AG09319 (cell line): ENCODE data around the gene SLC9A9.

ENCODE experiments used
- DNase-seq: peaks from one replicate; pipeline ENCODE4 v3.0.0-alpha.2; 2010; ENCODE audit warnings: low read depth; ENCODE audit errors: extremely low read depth
- TF ChIP-seq, protein P1 (sequence below): IDR thresholded peaks from 2 replicates; pipeline ENCODE4 v1.5.1; 2011; ENCODE audit warnings: low read depth, mild to moderate bottlenecking, inconsistent platforms, low read length, moderate library complexity

Gene SLC9A9

GRCh38 chr3:143563786-143564185 is 284.5 kb downstream of the SLC9A9 start:
- TF ChIP-seq, protein P1, sequence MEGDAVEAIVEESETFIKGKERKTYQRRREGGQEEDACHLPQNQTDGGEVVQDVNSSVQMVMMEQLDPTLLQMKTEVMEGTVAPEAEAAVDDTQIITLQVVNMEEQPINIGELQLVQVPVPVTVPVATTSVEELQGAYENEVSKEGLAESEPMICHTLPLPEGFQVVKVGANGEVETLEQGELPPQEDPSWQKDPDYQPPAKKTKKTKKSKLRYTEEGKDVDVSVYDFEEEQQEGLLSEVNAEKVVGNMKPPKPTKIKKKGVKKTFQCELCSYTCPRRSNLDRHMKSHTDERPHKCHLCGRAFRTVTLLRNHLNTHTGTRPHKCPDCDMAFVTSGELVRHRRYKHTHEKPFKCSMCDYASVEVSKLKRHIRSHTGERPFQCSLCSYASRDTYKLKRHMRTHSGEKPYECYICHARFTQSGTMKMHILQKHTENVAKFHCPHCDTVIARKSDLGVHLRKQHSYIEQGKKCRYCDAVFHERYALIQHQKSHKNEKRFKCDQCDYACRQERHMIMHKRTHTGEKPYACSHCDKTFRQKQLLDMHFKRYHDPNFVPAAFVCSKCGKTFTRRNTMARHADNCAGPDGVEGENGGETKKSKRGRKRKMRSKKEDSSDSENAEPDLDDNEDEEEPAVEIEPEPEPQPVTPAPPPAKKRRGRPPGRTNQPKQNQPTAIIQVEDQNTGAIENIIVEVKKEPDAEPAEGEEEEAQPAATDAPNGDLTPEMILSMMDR = no peak
- DNase-seq = no peak

DNA sequence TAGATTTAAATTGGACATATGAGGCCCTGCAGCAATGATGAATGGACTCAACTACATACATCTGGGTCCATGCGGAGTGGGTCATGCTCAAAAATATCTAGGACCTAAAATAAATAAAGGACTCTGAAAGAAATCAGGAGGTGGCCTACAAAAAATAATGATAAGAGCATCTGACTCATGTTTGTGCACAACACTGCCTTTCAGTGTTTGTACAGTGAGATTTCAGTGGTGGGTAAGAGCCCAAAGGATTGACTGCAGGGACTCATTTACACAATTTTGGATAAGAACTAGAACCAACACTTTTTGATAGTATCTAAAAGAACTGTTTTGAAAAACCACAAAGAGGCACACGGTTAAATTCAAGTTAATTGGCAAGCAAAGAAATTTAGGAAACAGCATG is 285.5 kb downstream of the SLC9A9 start:
- DNase-seq = no peak
- TF ChIP-seq, protein P1 = no peak

- TF ChIP-seq, protein P1 = no peak
- DNase-seq = no peak
These were observed 289.0 kb downstream of the SLC9A9 start for GRCh38 chr3:143559296-143559695.

GRCh38 chr3:143552851-143553250 is 295.4 kb downstream of the SLC9A9 start:
- no peak for DNase-seq
- TF ChIP-seq, protein P1 = no peak

GRCh38 chr3:143551761-143552160 is 296.5 kb downstream of the SLC9A9 start:
- no peak for DNase-seq
- TF ChIP-seq, protein P1 = no peak

DNA sequence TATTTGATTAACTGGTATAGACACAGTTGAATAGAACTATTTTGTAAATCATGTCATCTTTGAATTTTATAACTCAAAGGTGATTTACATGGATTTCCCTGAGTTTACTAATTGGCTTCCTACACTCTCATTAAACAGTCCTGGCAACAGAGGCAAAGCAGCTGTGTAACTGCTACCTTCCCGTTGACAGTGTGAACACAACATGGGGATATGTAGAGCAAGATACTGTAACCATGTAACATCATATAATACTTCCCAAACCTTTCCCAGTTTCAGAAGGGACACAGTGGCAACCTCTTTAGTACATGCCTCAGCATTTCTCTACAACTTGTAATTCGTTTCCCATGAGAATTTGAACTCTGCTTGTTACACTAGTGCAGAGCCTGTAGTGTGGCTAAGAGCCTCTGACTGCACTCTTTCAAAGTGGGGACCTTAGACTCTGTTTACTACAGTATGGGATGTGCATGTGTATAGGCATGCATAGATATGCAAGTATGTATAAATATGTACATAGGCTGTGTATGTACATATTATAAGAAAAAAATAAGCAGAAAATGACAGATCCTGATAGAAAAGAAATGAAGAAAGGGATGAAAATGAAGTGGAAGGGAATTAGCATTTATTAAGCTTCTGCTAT is 299.3 kb downstream of the SLC9A9 start:
- no peak for DNase-seq
- TF ChIP-seq, protein P1 = no peak

- no peak for DNase-seq
- TF ChIP-seq, protein P1 = no peak
These were observed 299.9 kb downstream of the SLC9A9 start for GRCh38 chr3:143548393-143548792.
